Islet of Langerhans (tissue), 1 donor: ENCODE data around the gene SYT9.
"Not testable (repeated sequence)": the region's sequence is repeated elsewhere in the genome, so short reads cannot be mapped to it uniquely, and the experiment has no call there.

Experiments used
- FAIRE-seq: peaks from one replicate; lab custom pipeline; 2011; peaks lifted over from hg19 to GRCh38; lab: Jason Lieb, UNC

SYT9 gene

DNA sequence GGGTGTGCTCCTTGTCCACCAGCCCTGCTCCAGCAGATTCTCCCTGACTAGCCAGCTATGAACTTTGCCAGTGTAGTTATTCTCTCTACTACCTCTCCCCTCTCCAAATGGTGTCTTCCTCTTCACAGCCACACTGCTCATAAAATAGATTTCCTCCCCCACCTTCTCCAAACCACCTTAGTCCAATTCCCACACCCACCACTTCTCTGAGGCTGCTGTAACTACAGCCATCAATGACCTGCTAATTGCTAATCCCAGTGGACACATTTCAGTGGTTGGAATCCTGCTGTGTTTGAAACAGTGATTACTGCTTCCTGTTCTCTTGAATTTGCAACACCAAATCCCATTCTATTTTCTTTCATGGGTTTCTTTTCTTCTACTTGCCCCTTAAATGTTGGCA is 23.4 kb downstream of the SYT9 start:
- FAIRE-seq = no peak

DNA sequence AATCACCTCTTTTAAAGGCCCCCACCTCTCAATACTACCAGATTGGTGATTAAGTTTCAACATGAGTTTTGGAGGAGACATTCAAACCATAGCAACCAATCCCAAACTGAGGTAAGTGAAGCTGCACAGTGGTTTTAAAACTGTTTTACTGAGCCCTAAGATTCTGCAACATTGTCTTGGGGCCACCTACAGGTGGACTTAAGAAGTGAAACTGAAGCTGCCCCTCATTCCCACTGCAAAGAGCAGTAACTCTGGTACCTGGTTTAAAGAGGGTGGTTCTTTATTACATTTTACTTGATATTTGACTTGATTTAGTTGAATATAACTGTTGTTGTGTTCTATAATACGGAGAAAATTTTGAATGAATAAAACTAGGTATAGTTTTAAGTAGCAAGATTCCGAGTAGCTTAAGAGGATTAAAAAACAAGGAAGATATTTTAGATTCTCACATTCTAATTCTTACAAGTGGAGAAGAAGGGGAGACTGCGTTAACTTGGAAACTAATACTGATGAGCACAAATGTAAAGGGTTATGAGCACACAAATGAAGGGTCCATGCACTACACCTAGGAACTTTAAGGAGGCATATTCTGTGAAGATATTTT is 26.7 kb downstream of the SYT9 start:
- FAIRE-seq = no peak

DNA sequence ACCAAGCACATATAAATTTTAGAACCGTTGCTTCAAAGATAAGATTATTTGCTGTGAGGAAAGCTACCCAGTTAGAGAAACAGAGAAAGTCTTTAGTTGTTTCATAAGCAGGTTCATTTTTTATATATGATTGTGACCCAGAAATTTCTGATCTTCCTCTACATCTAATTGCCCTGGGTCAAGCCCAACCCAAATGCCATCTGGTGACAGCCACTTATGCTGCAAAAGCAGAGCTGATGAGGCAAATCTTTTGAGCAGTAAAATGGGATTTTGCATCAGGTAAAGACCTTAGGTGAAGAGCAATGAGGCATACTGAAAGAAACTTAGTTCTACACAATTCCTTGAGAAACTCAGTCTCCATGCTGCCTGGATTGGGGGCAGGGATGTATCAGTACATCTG is 28.0 kb downstream of the SYT9 start:
- FAIRE-seq = no peak

DNA sequence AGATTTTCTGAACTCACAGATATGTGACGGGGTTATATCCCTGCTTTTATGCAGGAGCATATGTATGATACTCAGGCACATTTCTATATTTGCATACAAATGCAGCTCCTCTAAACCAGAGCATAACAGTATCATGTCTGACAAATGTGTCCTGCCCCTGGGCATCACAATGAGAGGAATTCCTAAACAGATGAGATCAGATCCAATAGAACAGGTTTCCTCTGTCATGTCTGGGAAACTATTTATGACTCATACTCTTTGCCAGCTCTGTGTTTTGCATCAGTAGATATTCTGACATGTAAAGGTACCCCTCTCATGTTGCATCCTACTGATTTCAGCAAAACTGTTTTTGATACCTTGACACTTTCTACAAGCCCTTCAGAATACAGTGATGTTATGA is 29.4 kb downstream of the SYT9 start:
- no peak for FAIRE-seq

DNA sequence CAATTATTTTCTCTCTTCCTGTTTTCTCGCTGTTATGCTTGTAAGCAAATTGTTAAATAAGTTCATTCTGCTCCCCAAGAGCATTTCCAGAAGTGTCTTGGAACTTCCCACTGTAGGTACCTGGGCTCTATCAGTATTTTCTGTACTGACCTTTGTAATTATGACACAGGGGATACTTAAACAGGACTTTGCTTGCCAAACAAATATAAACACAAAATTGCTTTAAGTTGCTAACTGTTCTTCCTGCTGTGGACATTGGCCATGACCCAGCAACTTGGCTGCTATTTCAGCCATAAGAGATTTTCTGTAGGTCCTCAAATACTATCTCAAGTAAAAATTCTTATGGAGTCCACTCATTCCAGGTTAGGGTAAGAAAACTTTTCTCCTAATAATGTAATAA is 30.1 kb downstream of the SYT9 start:
- FAIRE-seq = no peak

DNA sequence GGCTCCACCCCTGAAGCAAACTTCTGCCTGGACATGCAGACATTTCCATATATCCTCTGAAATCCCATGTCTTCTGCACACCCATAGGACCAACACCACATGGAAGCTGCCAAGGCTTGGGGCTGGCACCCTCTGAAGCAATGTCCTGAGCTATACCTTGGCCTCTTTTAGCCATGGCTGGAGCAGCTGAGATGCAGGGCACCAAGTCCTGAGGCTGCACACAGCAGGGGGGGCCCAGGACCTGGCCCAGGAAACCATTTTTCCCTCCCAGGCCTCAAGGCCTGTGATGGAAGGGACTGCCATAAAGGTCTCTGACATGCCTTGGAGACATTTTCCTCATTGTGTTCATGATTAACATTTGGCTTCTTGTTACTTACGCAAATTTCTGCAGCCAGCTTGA is 34.5 kb downstream of the SYT9 start:
- no peak for FAIRE-seq

DNA sequence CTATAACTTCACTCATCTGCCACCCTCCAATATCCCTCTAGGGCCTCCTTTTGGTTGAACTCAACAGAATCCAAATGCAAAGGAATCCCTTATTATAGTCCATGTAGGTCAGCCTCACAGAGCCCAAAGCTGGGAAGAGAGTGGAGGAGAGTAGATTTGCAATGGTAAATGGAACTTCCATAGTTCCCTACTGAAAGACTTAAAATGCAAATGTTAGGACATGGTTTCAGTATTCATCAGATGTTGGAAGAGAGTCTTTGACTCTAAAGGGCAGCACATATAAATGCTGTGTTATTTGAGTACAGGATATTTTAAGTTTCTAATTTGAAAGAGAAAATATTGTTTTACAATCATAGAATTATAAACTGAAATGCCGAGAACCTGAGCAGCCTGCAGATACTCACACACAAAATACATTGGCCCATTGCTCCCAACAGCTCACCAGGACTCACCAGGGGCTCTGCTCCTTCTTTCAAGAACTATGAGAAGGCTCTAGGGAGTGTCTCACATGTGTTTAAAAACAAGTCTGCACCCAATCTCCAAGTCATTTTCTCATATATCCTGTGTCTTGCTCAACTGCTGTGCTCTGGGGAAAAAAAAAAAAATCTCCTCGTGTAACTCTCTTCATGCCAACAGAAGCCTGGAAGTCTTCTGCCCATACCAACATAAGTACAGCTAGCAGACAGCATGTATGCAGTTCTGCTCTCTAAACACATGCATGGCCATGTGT is 39.6 kb downstream of the SYT9 start:
- FAIRE-seq = no peak

DNA sequence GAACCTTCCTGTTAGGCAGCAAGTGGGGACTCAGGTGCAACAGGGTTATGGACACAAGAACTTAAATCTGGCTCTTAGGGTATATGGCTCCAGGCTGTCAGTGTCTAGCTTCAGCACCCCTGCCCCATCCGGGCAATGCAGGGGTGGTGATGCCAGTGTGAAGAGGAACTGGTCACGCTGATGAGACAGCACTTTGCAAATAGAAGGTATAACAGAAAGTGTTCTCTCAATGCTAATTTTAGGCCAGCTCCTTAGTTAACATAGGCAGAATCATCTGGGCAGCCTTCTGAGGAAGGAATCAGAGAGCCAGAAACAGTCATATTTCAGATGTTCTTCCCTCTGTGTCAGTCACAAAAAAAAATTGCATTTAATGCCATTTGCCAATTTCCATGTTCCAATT is 41.2 kb downstream of the SYT9 start:
- no peak for FAIRE-seq

DNA sequence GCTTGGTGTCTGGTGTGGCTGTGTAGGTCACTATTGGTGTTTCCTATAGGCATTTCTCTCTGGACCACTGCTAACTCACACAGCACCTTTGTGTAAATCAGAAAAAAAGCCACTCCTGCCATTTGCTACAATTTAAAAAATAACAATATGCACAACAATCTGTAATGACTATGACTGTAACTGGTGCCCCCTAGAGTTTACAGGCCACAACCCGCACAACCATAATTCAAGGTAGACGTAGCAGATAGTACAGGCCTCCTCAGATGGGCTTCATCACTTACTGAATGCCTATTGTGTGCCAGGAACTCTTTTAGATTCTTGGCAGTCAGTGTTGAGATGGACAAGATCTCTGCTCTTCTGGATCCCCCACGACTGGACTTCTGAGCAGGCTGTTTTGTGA is 47.7 kb downstream of the SYT9 start:
- FAIRE-seq = no peak

DNA sequence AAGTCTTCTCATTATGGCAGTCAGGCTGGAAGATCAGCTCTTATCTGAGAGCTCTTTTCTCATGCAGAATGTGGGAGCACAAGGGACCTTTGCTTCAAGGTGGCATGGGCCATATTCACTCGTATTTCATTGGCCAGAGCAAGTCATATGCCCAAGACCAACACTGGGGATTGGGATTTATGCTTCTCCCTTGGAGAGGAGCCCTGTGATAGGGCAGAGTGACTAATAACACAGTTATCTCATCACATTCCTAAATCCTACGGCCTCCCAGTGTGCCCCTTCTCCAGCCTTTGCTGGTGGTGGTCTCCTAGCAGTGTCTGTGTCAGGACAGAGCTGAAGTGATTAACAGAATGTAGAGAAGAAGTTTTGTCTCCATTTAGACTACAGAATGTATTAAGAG is 48.6 kb downstream of the SYT9 start:
- no peak for FAIRE-seq

DNA sequence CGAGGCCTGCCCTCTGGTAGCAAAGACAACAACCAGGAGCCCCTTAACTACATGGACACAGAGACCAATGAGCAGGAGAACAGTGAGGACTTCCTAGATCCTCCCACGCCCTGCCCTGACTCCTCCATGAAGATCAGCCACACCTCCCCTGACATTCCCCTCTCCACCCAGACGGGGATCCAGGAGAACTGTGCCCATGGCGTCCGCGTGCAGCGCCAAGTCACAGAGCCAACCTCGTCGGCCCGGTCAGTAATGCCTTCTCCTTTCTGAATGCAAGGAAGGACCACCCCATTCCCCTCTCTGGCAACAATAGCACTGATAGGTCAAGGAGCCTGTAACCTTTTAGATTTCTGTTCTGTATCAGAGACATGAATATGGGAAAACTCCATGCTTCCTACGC is 51.4 kb downstream of the SYT9 start:
- FAIRE-seq = no peak

DNA sequence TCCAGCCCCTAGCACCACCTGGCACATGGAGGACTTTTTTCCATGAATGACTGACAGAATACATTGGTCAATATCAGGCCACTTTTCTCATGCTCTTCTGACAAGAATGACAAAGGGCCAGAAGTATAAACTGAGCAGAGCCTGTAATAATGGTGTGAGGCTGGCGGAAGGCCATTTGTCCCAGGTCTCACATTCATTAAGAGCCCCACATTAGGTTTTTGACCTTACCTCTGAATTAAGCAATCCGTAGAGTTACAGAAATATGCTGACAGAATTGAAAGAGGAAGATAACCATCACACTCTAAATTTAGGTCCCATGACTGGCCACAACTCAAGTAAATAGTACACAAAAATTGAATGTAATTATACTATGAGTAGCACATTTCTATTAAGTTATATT is 55.2 kb downstream of the SYT9 start:
- FAIRE-seq = no peak

DNA sequence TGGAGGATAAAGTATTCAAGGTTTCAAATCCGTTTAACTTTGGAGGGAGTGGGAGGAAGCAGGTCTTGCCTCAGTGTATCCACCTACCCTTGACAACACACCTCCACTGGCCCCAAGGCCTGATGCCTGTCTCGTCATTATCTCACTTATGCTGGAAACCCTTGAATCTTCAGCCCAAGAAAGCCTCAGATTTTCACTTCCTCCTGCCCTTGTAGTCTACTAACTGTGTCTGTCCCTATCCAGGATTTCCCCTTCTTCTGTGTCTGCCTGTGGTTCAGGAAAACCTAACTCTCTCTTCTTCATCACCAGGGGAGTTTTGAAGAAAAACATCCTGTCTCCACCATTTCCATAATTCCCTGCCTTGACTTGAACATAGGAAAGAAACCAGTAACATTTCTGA is 56.1 kb downstream of the SYT9 start:
- no peak for FAIRE-seq

DNA sequence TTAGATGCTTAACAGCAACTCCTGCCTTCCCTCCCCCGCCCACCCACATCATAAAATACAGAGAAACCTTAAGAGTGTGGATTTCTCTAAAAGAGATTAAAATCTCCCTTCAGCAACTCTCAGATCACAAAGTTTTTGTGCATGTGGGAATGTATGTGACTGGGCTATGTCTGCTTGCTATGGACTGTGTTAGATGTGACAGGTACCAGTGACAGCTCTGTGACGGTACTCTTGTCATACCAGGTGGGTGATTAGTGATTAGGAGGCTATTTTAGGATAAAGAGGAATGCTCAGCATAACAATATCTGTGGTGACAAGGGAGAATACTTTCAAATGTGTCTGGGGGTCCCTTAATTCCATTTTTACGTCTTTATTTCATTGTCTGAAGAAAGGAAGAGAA is 60.2 kb downstream of the SYT9 start:
- no peak for FAIRE-seq

DNA sequence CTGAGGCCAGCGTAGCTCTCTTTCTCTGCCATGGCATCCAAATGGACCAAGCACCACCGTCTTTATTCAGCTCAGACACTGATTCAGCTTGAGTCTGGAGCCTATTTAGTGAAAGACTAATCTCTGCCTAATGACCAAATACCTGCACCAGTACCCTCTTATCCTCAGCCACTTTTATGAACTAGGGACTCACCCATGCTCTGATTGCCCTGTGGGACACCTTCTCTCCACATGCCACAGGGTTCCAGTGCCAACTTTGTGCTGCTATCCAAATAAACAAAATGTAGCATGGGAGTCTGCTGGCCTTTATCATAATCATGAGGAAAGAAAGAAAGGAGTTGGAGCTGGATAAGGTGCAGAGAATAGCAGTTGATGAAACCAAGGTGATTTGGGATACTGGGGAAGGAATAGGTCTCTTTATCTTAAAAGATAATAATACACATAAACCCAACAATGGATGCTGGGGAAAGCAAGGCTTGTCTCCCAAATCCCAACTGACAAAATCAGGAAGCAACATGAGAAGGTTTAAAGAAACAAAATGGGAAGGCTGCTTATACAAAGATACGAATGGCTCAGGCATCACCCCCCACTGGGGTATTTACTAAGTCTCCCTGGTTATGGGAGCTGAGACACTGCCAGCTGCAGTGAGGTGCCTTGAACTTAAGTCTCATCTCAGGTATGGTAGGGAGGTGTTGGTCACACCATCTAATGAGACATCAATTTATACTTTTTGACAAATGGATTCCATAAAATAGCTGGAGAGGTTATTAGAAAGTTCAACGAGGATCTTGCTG is 63.3 kb downstream of the SYT9 start:
- no peak for FAIRE-seq

DNA sequence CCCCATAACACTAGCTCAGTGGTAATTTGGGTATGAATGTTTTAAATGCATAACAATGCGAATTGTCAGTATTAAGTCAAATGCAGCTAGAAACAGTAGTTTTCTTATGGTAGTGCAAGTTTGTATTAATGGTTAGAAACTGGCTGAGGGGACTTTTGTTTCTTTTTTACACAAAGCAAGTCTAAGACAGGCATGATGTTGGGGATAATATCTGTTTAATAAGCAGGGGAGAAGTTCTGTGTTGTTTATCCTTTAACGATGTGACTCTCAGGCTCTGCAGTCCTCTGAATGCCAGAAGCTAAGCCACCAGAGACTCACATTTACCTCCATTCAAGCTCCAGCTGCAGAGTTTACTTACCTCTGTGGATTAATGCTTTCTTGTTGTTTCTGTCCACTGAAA is 67.8 kb downstream of the SYT9 start:
- FAIRE-seq = no peak

DNA sequence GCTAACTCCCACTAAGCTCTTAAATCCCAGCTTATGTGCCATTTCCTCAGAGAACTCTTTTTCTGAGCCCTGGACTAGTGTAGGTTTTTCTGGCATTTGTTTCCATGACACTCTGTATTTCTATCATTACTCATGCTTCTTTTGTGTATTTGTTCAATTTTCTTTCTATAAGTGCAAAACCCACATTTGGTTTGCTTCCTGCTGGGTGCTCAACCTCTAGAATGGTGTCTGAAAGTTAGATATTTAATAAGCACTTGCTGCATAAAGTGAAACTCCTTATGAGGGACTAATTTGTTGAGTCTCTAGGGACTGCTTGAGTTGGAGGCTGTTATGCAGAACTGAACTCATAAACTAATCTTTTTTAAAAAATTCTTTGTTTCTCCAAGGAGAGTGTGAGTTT is 68.6 kb downstream of the SYT9 start:
- FAIRE-seq = no peak

DNA sequence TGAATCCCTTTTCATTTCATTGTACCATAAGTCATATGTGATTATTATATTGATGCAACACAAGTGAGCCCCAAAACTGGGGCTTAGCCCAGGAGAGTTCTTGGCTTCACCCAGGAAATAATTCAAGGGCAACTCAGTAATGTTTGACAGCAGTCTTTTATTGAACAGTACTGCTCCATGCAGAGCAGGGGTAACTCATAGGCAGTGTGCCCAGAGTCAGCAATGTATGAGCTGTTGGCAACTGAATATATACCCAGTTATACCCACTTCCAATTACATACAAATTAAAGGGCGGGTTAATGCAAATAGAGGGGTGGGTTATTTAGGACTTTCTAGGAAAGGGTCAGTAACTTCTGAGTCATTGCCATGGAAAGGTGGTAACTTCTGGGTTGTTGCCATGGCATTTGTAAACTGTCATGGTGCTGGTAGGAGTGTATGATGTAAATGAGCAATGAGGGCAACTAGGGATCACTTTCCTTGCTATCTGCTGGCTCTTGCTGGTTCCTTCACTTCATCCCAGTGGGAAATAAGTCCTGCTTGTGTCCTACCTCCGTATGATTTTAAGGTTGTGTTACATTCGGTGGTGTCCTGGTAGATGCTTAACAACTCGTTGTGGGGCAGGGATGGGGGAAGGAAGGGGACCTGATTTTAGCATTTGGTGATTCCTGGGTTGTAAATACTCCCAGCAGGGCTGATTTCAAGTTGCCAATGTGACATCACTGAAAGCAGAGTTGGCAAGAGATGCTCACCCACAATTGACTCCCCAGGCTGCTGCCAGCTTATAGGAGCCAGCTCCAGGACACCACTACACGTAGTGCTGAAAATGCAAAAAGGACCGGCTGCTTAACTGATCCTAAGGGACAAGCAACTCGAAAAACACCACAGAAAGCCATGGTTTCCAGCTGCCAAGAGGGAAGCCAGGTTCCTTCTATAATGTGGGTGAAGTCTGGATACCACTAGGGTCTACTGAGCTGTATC is 70.1 kb downstream of the SYT9 start:
- no peak for FAIRE-seq

DNA sequence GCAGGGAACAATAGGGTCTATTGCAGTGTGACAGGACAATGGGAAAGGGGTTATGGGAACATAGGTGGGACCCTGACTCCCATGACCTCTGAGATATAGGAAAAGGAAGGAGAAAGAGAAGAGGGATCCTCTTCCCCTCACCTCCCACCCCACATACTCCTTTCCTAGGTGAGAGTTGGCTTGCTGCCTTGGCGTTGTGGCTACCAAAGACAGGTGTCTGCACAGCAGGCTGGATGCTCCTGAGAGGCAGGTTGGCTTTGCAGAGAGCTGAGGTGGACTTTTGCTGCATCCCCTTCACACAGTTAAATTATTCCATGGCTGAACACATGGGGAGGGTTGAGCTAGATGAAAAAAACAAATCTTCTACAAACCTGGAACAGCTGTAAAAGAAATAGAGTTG is 80.7 kb downstream of the SYT9 start:
- FAIRE-seq = no peak

DNA sequence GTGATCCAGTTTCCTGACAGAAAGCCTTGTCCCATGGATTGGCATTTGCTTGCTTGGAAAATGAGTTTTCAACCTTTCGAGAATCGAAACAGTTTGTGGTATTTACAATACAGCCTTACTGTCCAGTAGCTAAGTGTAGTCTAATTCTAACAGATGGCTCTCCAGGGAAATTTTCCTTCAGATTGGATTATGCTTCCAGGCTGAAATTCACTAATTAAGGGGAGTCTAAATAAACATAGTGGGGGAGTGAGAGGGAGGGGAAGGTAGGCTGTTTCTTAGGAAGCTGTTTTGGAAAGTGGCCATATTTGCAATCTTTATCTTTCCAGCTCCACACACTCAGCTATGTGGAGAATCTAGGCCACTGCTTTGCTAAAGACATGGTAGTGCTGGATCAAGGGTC is 81.3 kb downstream of the SYT9 start:
- FAIRE-seq = no peak

DNA sequence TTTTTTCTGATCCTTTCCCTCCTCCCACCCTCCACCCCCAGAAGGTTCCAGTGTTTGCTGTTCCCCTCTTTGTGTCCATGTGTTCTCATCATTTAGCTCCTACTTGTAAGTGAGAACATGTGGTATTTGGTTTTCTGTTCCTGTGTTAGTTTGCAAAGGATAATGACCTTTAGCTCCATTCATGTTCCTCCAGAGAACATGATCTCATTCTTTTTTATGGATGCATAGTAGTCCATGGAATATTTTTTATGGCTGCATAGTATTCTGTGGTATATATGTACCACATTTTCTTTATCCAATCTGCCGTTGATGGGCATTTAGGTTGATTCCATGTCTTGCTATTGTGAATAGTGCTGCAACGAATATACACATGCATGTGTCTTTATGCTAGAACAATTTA is 83.7 kb downstream of the SYT9 start:
- not testable (repeated sequence) for FAIRE-seq

DNA sequence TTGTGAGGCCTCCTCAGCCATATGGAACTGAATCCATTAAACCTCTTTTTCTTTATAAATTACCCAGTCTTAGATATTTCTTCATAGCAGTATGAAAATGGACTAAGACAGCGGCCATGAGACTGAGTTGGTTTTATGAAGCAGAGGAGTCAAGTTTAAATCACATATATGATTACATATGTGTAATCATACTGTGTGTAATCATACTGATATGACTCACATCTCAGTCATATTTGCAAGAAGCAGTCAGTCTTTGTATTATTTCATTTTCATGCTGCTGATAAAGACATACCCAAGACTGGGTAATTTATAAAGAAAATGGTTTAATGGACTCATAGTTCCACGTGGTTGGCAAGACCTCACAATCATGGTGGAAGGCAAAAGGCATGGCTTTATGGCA is 89.8 kb downstream of the SYT9 start:
- no peak for FAIRE-seq
